Measurements from ENCODE around the gene DISP2. TPM values are rescaled to one million over a fixed set of nuclear protein-coding genes. Genes with fewer than 3 reads are reported as not detected.

The DISP2 gene
- total RNA-seq, 4 donors from 2014 or later, result under 0.01 to 1.1 (median 0.12) TPM

- ATAC-seq (ENCODE audit: low FRiP score), result no peak
- no peak for TF ChIP-seq CTCF (IDR thresholded peaks at IDR 0.05)
- no peak for DNase-seq (ENCODE audit: low spot score)
Measured at GRCh38 chr15:40332113-40332781, 25.8 kb upstream of the DISP2 start.

GRCh38 chr15:40333922-40334492 lies 24.0 kb upstream of the DISP2 start:
- ATAC-seq (ENCODE audit: low FRiP score), result peak; percentile 18
- no peak for TF ChIP-seq CTCF (IDR thresholded peaks at IDR 0.05)
- DNase-seq (ENCODE audit: low spot score), result no peak

GRCh38 chr15:40334541-40334940 lies 23.5 kb upstream of the DISP2 start:
- DNase-seq (ENCODE audit: low spot score) (no peak), ATAC-seq (ENCODE audit: low FRiP score) (no peak)

GRCh38 chr15:40334941-40335795 lies 22.9 kb upstream of the DISP2 start:
- ATAC-seq (ENCODE audit: low FRiP score) (no peak), DNase-seq (ENCODE audit: low spot score) (no peak)
- no peak for TF ChIP-seq CTCF (IDR thresholded peaks at IDR 0.05)

More at GRCh38 chr15:40334541-40334940, 23.5 kb upstream of the DISP2 start:
- TF ChIP-seq CTCF (IDR thresholded peaks at IDR 0.05), result no peak

- DNase-seq (ENCODE audit: low spot score) (no peak), ATAC-seq (ENCODE audit: low FRiP score) (no peak)
- TF ChIP-seq CTCF (IDR thresholded peaks at IDR 0.05), result no peak
Measured at GRCh38 chr15:40335938-40336743, 21.9 kb upstream of the DISP2 start.

- DNase-seq (ENCODE audit: low spot score) (no peak), ATAC-seq (ENCODE audit: low FRiP score) (no peak)
- TF ChIP-seq CTCF (IDR thresholded peaks at IDR 0.05), result no peak
Measured at GRCh38 chr15:40336744-40337122, 21.3 kb upstream of the DISP2 start.

Measured in omental fat pad (tissue), 4 donors.